ENCODE data around the gene RPL22L1.
"Not testable (repeated sequence)": the region's sequence is repeated elsewhere in the genome, so short reads cannot be mapped to it uniquely, and the experiment has no call there.

Gene RPL22L1

DNA sequence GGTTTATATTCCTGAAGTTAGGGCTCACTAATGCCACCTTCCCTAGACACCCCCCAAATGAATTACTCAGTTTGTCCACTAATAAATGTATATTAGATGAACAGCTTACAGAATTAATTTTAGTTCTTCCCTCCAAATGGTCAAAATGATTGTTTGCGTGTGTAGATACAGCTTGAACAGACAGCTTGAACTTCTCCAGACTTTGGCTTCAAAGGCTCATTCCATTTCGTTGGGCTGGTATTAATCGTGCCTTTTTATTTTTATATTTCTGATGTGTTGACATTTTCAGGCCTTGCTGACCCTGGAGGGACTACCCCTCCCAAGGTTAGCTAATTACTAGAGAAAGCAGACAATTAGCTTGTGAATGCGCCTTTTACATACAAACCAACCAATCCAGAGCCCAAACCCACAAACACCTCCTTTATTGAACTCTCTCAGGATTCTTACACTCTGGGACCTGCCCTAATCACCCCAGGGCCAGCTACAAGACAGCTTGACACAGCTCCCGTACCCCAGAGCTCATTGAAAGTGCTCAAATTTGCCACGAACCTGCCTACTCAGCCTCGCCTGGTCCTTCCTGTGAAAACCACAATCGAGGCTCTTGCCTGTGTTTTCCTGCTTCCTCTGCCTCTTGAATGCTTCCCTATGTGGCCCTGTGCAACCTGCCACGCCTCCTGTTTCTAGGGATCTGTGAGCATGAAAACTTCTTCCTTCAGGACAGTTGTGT lies 40.3 kb downstream of the RPL22L1 start:
- DNase-seq (ENCODE audit: low read depth) = no peak

DNA sequence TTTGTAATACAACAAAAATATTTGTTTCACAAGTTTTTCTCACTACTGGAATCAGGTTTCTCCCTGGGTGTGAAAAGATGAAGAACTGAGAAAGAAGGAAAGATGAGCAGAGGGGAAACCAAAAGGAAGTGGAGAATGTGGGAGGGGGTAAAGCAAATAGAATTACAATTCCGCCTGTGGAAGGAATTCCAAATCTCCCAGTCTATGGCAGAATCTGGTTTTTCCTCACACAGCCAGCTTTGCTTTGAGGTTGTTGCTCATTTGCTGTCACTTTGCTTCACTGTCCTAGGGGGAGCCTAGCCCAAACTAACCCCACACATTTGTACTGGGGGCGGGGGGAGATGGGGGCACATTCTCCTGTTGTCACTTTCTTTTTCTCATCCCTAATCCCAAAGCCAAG lies 43.9 kb downstream of the RPL22L1 start:
- no peak for DNase-seq (ENCODE audit: low read depth)

DNA sequence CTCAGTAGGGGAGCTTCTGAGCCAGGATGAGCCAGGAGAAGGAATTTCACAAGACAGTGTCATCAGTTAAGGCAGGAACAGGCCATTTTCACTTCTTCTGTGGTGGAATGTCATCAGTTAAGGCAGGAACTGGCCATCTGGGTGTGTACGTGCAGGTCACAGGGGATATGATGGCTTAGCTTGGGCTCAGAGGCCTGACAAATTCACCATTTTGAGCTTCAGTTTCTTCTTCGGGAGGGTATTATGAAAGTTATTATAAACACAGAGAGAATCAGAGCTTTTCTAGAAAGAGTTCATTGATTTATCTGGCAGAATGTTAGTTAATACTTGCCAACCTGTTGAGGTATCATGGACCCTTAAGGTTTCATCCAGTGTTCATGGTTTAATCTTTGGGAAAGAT lies 46.4 kb downstream of the RPL22L1 start:
- DNase-seq (ENCODE audit: low read depth) = not testable (repeated sequence)

DNA sequence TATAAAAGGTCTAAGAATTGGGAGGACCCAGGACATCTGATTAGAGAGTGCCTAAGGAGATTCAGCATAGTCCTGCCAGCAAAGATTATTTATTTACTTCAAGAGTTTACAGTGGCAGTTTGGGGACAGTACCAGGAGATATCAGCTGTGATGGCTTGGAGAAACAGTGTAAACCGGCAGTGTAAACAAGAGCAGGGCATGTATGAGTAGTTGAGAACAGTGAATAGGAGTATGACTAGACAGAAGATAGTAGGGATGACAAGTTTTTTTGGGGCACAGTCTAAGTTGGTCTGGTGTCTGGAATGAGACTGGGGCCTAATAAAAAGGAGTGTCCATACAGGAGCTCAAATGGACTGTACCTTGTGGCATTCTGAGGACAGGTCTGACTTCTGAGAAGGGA lies 51.7 kb downstream of the RPL22L1 start:
- DNase-seq (ENCODE audit: low read depth) = not testable (repeated sequence)

DNA sequence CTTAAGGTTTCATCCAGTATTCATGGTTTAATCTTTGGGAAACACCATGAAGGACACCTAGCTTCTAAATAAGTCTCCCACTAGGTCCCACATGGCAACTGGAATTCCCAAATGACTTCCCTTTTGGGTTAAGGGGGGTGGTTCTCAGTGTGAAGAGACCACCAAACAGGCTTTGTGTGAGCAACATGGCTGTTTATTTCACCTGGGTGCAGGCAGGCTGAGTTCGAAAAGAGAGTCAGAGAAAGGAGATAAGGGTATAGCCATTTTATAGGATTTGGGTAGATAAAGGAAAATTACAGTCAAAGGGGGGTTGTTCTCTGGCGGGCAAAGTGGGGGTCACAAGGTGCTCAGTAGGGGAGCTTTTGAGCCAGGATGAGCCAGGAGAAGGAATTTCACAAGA lies 52.5 kb downstream of the RPL22L1 start:
- DNase-seq (ENCODE audit: low read depth) = not testable (repeated sequence)

DNA sequence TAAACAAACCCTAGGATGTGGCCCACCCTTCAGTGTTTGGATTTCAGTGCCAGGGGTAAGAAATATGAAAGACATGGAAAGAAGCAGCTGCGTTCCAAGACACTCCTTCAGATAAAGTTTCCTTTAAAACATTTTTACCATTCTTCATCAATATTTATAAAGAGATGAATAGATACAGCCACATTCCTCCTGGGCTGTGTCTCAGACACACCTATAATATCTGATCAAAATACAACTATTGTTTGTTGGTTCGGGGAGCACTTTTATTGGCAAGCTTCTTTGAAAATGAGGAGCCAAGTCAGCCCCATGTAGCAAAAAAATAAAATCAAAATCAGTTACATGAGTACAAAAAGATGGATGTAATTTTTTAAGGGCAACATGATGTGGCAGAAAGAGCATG lies 53.2 kb downstream of the RPL22L1 start:
- no peak for DNase-seq (ENCODE audit: low read depth)

DNA sequence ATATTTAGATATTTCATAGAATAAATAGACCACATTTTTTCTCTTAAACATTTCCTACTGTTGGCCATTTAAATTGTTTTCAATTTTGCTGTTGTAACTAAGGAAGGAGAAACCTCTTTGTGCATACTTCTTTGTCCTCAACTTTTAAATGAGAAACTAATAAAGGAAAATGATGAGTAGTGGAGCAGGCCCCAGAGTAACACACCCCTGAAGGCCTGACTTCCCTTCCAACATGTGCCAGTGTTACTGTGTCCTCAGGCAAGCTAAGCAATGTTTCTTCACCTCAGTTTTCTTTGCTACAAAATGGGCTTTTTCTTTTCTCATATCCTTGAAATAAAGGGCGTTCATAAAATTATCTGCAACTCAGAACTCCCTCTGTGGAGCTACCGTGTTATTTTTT lies 53.7 kb downstream of the RPL22L1 start:
- no peak for DNase-seq (ENCODE audit: low read depth)

DNA sequence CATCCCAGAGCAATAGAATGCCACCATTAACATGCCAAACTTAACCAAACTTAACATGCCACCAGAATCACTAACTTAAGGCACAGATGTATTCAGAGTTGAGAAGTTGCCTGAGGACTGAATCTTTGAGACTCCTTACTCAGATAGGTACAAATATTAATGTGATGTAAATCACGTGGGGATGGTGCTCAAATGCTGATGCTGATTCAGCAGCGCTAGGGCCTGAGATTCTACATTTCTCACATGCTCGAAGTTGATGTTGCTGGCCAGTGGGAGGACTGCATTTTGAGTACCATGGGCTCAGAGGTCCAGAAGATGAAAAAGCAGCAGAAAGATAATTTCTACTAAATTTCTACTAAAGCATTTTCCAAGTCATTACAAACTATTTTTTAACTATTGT lies 54.1 kb downstream of the RPL22L1 start:
- no peak for DNase-seq (ENCODE audit: low read depth)

DNA sequence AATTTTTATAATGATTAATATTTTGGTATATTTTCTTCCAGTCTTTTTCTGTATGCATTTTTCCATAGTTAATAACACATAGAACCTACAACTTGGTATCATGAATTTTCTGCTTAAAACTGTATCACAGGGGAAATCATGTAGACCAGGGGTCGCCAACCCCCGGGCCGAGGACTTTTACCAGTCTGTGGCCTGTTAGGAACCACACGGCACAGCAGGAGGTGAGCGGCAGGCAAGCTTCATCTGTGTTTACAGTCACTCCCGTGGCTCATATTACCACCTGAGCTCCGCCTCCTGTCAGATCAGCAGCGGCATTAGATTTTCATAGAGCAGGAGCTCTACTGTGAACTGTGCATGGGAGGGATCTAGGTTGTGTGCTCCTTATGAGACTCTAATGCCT lies 54.7 kb downstream of the RPL22L1 start:
- peak; percentile 28 for DNase-seq (ENCODE audit: low read depth)
